T-helper 1 cell treated with Interleukin-12 subunit alpha and Interleukin-12 subunit beta and Interleukin-4 antibody, amounts not matched to agents 30 μg/mL and 1 μg/mL, for 36 hours (primary cell): ENCODE data around the gene C9orf85.

ENCODE experiments used
- H3K27ac Mint-ChIP-seq: one replicate; pipeline ENCODE4 v1.8.0; 2021; ENCODE audit warnings: mild to moderate bottlenecking, mixed read lengths
- H3K27me3 Mint-ChIP-seq: one replicate; pipeline ENCODE4 v1.8.0; 2021; ENCODE audit warnings: low read depth, mixed read lengths
- H3K36me3 Mint-ChIP-seq: one replicate; pipeline ENCODE4 v1.8.0; 2021; ENCODE audit warnings: low read depth, mixed read lengths
- H3K4me1 Mint-ChIP-seq: one replicate; pipeline ENCODE4 v1.8.0; 2021; ENCODE audit warnings: low read depth, mixed read lengths
- H3K4me3 Mint-ChIP-seq: one replicate; pipeline ENCODE4 v1.8.0; 2021; ENCODE audit warnings: mild to moderate bottlenecking, moderate library complexity, mixed read lengths
- H3K9me3 Mint-ChIP-seq: one replicate; pipeline ENCODE4 v1.8.0; 2021; ENCODE audit warnings: mixed read lengths

The C9orf85 gene, protein sequence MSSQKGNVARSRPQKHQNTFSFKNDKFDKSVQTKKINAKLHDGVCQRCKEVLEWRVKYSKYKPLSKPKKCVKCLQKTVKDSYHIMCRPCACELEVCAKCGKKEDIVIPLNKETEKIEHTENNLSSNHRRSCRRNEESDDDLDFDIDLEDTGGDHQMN

DNA sequence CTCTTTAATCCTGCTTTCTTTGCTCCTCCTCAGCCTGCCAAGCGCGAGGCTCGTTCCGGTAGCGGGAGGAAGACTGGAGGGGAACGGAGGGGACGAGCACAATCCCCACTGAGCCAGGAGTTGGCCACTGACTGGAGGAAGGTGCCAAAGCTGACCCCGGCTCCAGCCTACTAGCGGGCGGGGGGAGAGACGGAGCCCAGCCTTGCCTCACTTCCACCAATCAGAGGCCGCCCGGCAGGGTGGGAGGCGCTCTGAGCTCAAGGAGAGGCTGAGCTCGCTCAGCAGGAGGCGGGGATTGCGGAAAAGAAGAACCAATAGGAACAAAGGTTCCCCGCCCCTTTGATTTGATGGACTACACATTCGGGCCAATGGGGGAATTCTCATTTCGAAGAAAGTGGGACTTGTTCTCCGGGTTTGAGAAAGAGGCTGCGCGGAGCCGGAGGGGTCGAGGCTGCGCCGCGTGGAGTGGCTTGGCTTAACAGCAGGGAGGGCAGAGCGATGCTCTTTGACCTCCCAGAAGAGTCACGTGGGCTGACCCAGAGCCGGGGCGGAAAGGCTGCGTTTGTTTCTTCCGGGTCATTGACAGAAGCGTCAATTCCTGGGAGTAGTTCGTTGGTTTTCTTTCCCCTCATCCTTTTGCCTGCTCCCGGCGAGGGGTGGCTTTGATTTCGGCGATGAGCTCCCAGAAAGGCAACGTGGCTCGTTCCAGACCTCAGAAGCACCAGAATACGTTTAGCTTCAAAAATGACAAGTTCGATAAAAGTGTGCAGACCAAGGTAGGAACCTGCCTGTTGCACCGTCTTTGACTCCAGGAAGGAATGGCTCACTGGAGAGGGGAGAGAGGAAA, at the start of gene C9orf85, which contains the start of gene ABHD17B:
Gene C9orf85 (plus strand): TSS at position 579 of the 847 bp plus-strand sequence. CDS start 96 bp downstream, at position 675.
Gene ABHD17B (minus strand): TSS at position 133 of the 847 bp plus-strand sequence. CDS start 36,113 bp downstream, outside the sequence.
- Mint-ChIP-seq H3K27me3 (no peaks in the 10 kb centered on the region), H3K4me1 (peaks cover 50% of the 10 kb centered on the region), H3K9me3 (no peaks in the 10 kb centered on the region), H3K36me3 (peaks cover 8% of the 10 kb centered on the region), H3K4me3 (peak within 1 kb of the TSS; percentile 97), H3K27ac (peak within 1 kb of the TSS; percentile 94)

GRCh38 chr9:71863631-71864030, 47.8 kb upstream of the C9orf85 start:
- peaks cover 49% of the 10 kb centered on the region for H3K36me3 Mint-ChIP-seq
- no peak overlapping the region for H3K27ac Mint-ChIP-seq
- no peaks in the 10 kb centered on the region for H3K27me3 Mint-ChIP-seq
- peaks cover 11% of the 10 kb centered on the region for H3K4me1 Mint-ChIP-seq
- H3K4me3 Mint-ChIP-seq, result no peak overlapping the region
- H3K9me3 Mint-ChIP-seq, result peaks cover 25% of the 10 kb centered on the region

- no peaks in the 10 kb centered on the region for H3K27me3 Mint-ChIP-seq
- H3K4me1 Mint-ChIP-seq, result peaks cover 4% of the 10 kb centered on the region
- H3K9me3 Mint-ChIP-seq, result peaks cover 29% of the 10 kb centered on the region
- H3K27ac Mint-ChIP-seq, result no peak overlapping the region
- peaks cover 35% of the 10 kb centered on the region for H3K36me3 Mint-ChIP-seq
- H3K4me3 Mint-ChIP-seq, result no peak overlapping the region
Observed at GRCh38 chr9:71875345-71875744, 36.1 kb upstream of the C9orf85 start.

DNA sequence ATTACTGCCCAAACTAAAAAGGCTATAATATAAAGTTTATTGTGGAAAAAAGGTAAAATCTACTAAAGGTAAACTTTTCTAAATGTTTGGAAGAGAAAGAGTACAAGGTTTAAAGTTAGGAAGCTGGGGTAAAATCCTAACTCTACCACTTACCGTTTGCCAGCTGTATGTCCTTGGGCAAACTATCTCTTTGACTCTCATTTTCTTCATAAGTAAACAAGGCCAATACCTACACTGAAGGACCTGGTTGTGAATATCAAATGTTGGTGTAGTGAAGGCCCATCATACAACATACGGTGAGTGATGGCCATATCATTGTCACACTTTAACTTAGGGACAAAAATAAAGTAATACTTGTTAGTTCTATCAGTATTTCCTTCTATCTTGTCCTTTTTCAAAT, 35.3 kb upstream of the C9orf85 start:
- Mint-ChIP-seq H3K9me3 (peaks cover 34% of the 10 kb centered on the region), H3K36me3 (peaks cover 33% of the 10 kb centered on the region), H3K27ac (no peak overlapping the region), H3K4me1 (peaks cover 4% of the 10 kb centered on the region), H3K27me3 (no peaks in the 10 kb centered on the region), H3K4me3 (no peak overlapping the region)

- H3K4me3 Mint-ChIP-seq, result no peak overlapping the region
Observed at GRCh38 chr9:71876829-71877228, 34.6 kb upstream of the C9orf85 start.

GRCh38 chr9:71878327-71879274, 32.8 kb upstream of the C9orf85 start:
- H3K9me3 Mint-ChIP-seq, result peaks cover 55% of the 10 kb centered on the region
- H3K27ac Mint-ChIP-seq, result no peak overlapping the region
- no peak overlapping the region for H3K4me3 Mint-ChIP-seq
- H3K27me3 Mint-ChIP-seq, result no peaks in the 10 kb centered on the region
- peaks cover 4% of the 10 kb centered on the region for H3K4me1 Mint-ChIP-seq
- H3K36me3 Mint-ChIP-seq, result peaks cover 46% of the 10 kb centered on the region

More at GRCh38 chr9:71876829-71877228, 34.6 kb upstream of the C9orf85 start:
- no peaks in the 10 kb centered on the region for H3K27me3 Mint-ChIP-seq
- H3K9me3 Mint-ChIP-seq, result peaks cover 41% of the 10 kb centered on the region
- peaks cover 4% of the 10 kb centered on the region for H3K4me1 Mint-ChIP-seq
- no peak overlapping the region for H3K27ac Mint-ChIP-seq
- peaks cover 40% of the 10 kb centered on the region for H3K36me3 Mint-ChIP-seq

GRCh38 chr9:71879644-71880174, 31.7 kb upstream of the C9orf85 start:
- no peaks in the 10 kb centered on the region for H3K27me3 Mint-ChIP-seq
- peaks cover 54% of the 10 kb centered on the region for H3K36me3 Mint-ChIP-seq
- H3K9me3 Mint-ChIP-seq, result peaks cover 67% of the 10 kb centered on the region
- peaks cover 4% of the 10 kb centered on the region for H3K4me1 Mint-ChIP-seq
- H3K4me3 Mint-ChIP-seq, result no peak overlapping the region
- H3K27ac Mint-ChIP-seq, result no peak overlapping the region

GRCh38 chr9:71884005-71884404, 27.4 kb upstream of the C9orf85 start:
- no peaks in the 10 kb centered on the region for H3K27me3 Mint-ChIP-seq
- no peak overlapping the region for H3K4me3 Mint-ChIP-seq
- H3K27ac Mint-ChIP-seq, result no peak overlapping the region
- H3K36me3 Mint-ChIP-seq, result peaks cover 45% of the 10 kb centered on the region
- peaks cover 26% of the 10 kb centered on the region for H3K4me1 Mint-ChIP-seq
- H3K9me3 Mint-ChIP-seq, result peaks cover 51% of the 10 kb centered on the region

GRCh38 chr9:71885467-71885866, 26.0 kb upstream of the C9orf85 start:
- peaks cover 39% of the 10 kb centered on the region for H3K36me3 Mint-ChIP-seq
- peak overlapping the region; percentile 76 for H3K27ac Mint-ChIP-seq
- H3K27me3 Mint-ChIP-seq, result no peaks in the 10 kb centered on the region
- H3K4me1 Mint-ChIP-seq, result peaks cover 27% of the 10 kb centered on the region
- peaks cover 40% of the 10 kb centered on the region for H3K9me3 Mint-ChIP-seq
- H3K4me3 Mint-ChIP-seq, result peak overlapping the region; percentile 48

DNA sequence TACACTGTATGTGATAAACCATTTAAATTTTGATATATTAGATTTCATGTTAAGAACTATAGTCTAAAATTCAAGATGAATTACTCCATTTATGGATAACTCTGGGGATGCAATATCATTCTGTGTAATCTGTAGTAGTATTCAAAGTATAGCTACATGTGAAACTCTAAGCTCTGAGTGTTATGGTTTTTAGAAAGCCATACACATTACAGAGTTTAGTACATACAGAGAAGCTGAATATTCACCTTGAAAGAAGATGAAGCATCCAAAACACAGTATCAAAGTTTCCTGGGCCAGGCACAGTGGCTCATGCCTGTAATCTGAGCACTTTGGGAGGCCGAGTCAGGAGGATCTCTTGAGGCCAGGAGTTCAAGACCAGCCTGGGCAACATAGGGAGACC, 25.4 kb upstream of the C9orf85 start:
- Mint-ChIP-seq H3K36me3 (peaks cover 36% of the 10 kb centered on the region), H3K9me3 (peaks cover 35% of the 10 kb centered on the region), H3K4me3 (no peak overlapping the region), H3K4me1 (peaks cover 28% of the 10 kb centered on the region), H3K27ac (peak overlapping the region; percentile 76), H3K27me3 (no peaks in the 10 kb centered on the region)

DNA sequence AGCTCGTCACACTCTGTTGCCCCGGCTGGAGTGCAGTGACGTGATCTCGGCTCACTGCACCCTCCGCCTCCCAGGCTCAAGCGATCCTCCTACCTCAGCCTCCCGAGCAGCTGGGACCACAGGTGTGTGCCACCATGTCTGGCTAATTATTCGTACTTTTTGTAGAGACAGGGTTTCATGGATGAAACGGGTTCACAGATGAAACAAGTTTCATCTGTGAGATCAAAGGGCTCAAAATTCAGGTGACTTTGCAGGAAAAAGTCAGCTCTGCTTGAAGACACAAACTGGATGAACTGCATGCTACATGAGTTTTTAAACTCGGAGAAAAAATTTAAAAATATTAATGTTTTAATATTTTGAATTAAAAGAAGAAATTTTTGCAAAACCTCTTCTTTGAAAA, 24.9 kb upstream of the C9orf85 start:
- peaks cover 31% of the 10 kb centered on the region for H3K4me1 Mint-ChIP-seq
- no peak overlapping the region for H3K4me3 Mint-ChIP-seq
- peaks cover 30% of the 10 kb centered on the region for H3K9me3 Mint-ChIP-seq
- peaks cover 33% of the 10 kb centered on the region for H3K36me3 Mint-ChIP-seq
- H3K27ac Mint-ChIP-seq, result peak overlapping the region; percentile 76
- no peaks in the 10 kb centered on the region for H3K27me3 Mint-ChIP-seq

GRCh38 chr9:71887362-71887761, 24.1 kb upstream of the C9orf85 start:
- peaks cover 31% of the 10 kb centered on the region for H3K4me1 Mint-ChIP-seq
- H3K9me3 Mint-ChIP-seq, result peaks cover 24% of the 10 kb centered on the region
- H3K4me3 Mint-ChIP-seq, result no peak overlapping the region
- peaks cover 27% of the 10 kb centered on the region for H3K36me3 Mint-ChIP-seq
- H3K27ac Mint-ChIP-seq, result no peak overlapping the region
- no peaks in the 10 kb centered on the region for H3K27me3 Mint-ChIP-seq

DNA sequence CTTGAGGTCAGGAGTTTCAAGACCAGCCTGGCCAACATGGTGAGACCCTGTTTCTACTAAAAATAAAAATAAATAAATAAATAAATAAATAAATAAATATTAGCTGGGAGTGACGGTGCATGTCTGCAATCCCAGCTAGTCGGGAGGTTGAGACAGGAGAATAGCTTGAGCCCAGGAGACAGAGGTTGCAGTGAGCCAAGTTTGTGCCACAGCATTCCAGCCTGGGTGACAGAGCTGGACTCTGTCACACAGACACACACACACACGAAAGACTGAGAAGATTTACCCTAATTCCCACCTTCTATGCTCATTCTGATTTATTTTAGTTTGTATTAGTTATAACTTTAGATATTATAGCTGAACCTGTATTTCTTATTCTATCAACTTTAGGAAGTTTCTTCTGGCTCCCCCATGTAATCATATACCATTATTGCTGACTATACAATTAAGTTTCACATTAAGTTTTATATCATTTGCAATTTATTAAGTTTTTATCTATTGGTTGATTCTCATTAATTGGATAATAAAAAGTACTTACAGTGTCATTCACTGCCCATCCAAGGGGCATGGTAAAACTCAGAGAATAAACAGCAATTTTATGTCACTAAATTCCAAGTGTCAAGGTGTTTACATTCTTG, 21.3 kb upstream of the C9orf85 start:
- Mint-ChIP-seq H3K36me3 (peaks cover 12% of the 10 kb centered on the region), H3K9me3 (no peaks in the 10 kb centered on the region), H3K27me3 (no peaks in the 10 kb centered on the region), H3K27ac (no peak overlapping the region), H3K4me3 (no peak overlapping the region), H3K4me1 (peaks cover 39% of the 10 kb centered on the region)
